ENCODE results near the gene SOST.

The SOST gene

GRCh38 chr17:43706235-43706634 is 52.4 kb downstream of the SOST start:
- Histone ChIP-seq H3K27ac (ENCODE audit: low read depth, low read length) (no peak overlapping the region), H4K20me1 (ENCODE audit: low read depth, low read length) (no peaks in the 10 kb centered on the region), H3K9ac (ENCODE audit: low read length) (no peak overlapping the region), H3K9me2 (replicated peaks; ENCODE audit: insufficient read depth, low read length) (no peaks in the 10 kb centered on the region), H3K27me3 (ENCODE audit: low read length) (no peaks in the 10 kb centered on the region), H3K79me2 (ENCODE audit: insufficient read depth, low read length) (no peaks in the 10 kb centered on the region), H2AFZ (ENCODE audit: low read depth, low read length, severe bottlenecking) (no peak overlapping the region), H3K9me3 (ENCODE audit: insufficient read depth, low read length) (no peaks in the 10 kb centered on the region), H3K4me2 (ENCODE audit: low read depth, low read length, poor library complexity, severe bottlenecking) (no peak overlapping the region), H3F3A (ENCODE audit: insufficient read depth) (no peaks in the 10 kb centered on the region), H3K4me3 (ENCODE audit: insufficient read depth, low read length, poor library complexity, severe bottlenecking) (no peak overlapping the region), H3K36me3 (ENCODE audit: low read length) (no peaks in the 10 kb centered on the region)
- TF ChIP-seq CTCF (IDR thresholded peaks at IDR 0.05; ENCODE audit: insufficient read depth, low read length, poor library complexity, severe bottlenecking) (no peak), EZH2phosphoT487 (conservative IDR thresholded peaks at IDR 0.05; ENCODE audit: low read length) (no peak)
